PC-9 (cell line): ENCODE results near the gene SRPK2.

ENCODE experiments used
- EZH2 ChIP-seq: fragments of 200-600 bp; sonication (generic); IDR thresholded peaks from 2 replicates; pipeline ENCODE4 v1.8.0; 2017; ENCODE audit warnings: antibody characterized with exemption, low read depth
- TF ChIP-seq, protein P1 (sequence below): fragments of 200-600 bp; sonication (generic); conservative IDR thresholded peaks from 2 replicates; pipeline ENCODE4 v1.6.1; 2017; ENCODE audit warnings: mixed run types, antibody characterized with exemption, mild to moderate bottlenecking, moderate library complexity

DNA sequence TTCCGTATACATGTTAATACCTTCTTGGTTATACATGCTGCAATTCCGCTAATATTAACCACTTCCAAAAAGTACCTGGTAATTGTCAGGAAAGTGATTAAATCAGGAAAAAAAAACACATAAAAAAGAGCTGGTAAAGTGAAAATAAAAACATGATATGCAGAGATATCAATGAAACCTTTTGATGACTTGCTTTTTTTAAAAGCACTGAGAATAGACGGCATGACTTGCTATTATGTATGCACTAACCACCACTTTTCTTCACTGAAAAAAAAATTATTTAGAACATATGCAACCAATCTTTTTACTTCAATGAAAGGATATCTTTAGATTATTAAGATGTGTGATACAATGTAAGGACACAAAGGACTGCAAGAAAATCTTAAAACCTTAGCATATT is 211.7 kb downstream of the SRPK2 start:
- TF ChIP-seq, protein P1, sequence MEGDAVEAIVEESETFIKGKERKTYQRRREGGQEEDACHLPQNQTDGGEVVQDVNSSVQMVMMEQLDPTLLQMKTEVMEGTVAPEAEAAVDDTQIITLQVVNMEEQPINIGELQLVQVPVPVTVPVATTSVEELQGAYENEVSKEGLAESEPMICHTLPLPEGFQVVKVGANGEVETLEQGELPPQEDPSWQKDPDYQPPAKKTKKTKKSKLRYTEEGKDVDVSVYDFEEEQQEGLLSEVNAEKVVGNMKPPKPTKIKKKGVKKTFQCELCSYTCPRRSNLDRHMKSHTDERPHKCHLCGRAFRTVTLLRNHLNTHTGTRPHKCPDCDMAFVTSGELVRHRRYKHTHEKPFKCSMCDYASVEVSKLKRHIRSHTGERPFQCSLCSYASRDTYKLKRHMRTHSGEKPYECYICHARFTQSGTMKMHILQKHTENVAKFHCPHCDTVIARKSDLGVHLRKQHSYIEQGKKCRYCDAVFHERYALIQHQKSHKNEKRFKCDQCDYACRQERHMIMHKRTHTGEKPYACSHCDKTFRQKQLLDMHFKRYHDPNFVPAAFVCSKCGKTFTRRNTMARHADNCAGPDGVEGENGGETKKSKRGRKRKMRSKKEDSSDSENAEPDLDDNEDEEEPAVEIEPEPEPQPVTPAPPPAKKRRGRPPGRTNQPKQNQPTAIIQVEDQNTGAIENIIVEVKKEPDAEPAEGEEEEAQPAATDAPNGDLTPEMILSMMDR = no peak
- no peak for TF ChIP-seq EZH2
